HepG2 (cell line): ENCODE data around the gene GZF1. TPM values are rescaled to one million over a fixed set of nuclear protein-coding genes. Genes with fewer than 3 reads are reported as not detected.
A peak's percentile ranks its signal among the peaks of the same experiment; 100 is the strongest.

ENCODE experiments used
- ATAD3A ChIP-seq: sonication (generic); formaldehyde crosslinking; IDR thresholded peaks from 2 replicates; pipeline ENCODE4 v1.4.0; 2020; ENCODE audit warnings: missing genetic modification reagents
- CREM ChIP-seq, 2 experiments: sonication (generic) in 1 of 2; formaldehyde crosslinking in 1 of 2; IDR thresholded peaks; 2 replicates each; pipeline versions ENCODE4 v1.4.0 to v1.6.1; 2016 to 2020; ENCODE audit warnings: antibody characterized with exemption in 1 of 2, mild to moderate bottlenecking in 1 of 2, missing genetic modification reagents in 1 of 2
- EEA1 ChIP-seq: sonication (generic); formaldehyde crosslinking; IDR thresholded peaks from 2 replicates; pipeline ENCODE4 v1.5.1; 2020; ENCODE audit warnings: mild to moderate bottlenecking, missing genetic modification reagents, borderline replicate concordance
- GATAD2A ChIP-seq: IDR thresholded peaks from 2 replicates; pipeline ENCODE4 v1.6.1; 2016
- HDAC1 ChIP-seq: sonication (generic); formaldehyde crosslinking; IDR thresholded peaks from 2 replicates; pipeline ENCODE4 v1.5.1; 2020; ENCODE audit warnings: mild to moderate bottlenecking, missing genetic modification reagents
- HMG20A ChIP-seq: IDR thresholded peaks from 2 replicates; pipeline ENCODE4 v1.6.1; 2016; ENCODE audit warnings: borderline replicate concordance
- KAT7 ChIP-seq: IDR thresholded peaks from 2 replicates; pipeline ENCODE4 v1.6.1; 2018; ENCODE audit warnings: borderline replicate concordance, missing compliant biosample characterization
- KLF11 ChIP-seq: IDR thresholded peaks from 2 replicates; pipeline ENCODE4 v1.6.1; 2016; ENCODE audit warnings: missing compliant biosample characterization
- KMT2B ChIP-seq: IDR thresholded peaks from 2 replicates; pipeline ENCODE4 v1.6.1; 2016; ENCODE audit warnings: missing genetic modification reagents, missing compliant biosample characterization
- MAFF ChIP-seq: IDR thresholded peaks from 2 replicates; pipeline ENCODE4 v1.6.1; 2011; ENCODE audit warnings: low read depth, low read length, improper control_type of control experiment
- MYPOP ChIP-seq: sonication (generic); formaldehyde crosslinking; IDR thresholded peaks from 2 replicates; pipeline ENCODE4 v1.8.1; 2023; ENCODE audit warnings: mild to moderate bottlenecking, moderate library complexity, missing genetic modification reagents
- NR2F2 ChIP-seq: IDR thresholded peaks from 2 replicates; pipeline ENCODE4 v1.6.1; 2012; ENCODE audit warnings: low read depth, inconsistent platforms, borderline replicate concordance
- ONECUT2 ChIP-seq: sonication (generic); formaldehyde crosslinking; IDR thresholded peaks from 2 replicates; pipeline ENCODE4 v1.4.0; 2020; ENCODE audit warnings: missing genetic modification reagents
- REPIN1 ChIP-seq: sonication (generic); formaldehyde crosslinking; IDR thresholded peaks from 2 replicates; pipeline ENCODE4 v1.8.0; 2022; ENCODE audit warnings: missing genetic modification reagents, low read depth, mild to moderate bottlenecking, borderline replicate concordance
- RXRA ChIP-seq: sonication (generic); formaldehyde crosslinking; IDR thresholded peaks from 2 replicates; pipeline ENCODE4 v1.5.1; 2020; ENCODE audit warnings: missing genetic modification reagents
- TBX3 ChIP-seq: fragments of 450-650 bp; IDR thresholded peaks from 2 replicates; pipeline ENCODE4 v1.6.1; 2017; ENCODE audit warnings: antibody characterized with exemption, mild to moderate bottlenecking, inconsistent platforms, borderline replicate concordance
- ZNF124 ChIP-seq: sonication (generic); formaldehyde crosslinking; IDR thresholded peaks from 2 replicates; pipeline ENCODE4 v1.4.0; 2020; ENCODE audit warnings: missing genetic modification reagents
- ZNF256 ChIP-seq: sonication (generic); formaldehyde crosslinking; conservative IDR thresholded peaks from 2 replicates; pipeline ENCODE4 v1.4.0; 2020; ENCODE audit warnings: missing genetic modification reagents
- ZNF557 ChIP-seq: sonication (generic); formaldehyde crosslinking; IDR thresholded peaks from 2 replicates; pipeline ENCODE4 v1.4.0; 2020; ENCODE audit warnings: missing genetic modification reagents
- ZNF629 ChIP-seq: sonication (generic); formaldehyde crosslinking; conservative IDR thresholded peaks from 2 replicates; pipeline ENCODE4 v1.5.0; 2020; ENCODE audit warnings: missing genetic modification reagents
- ZNF644 ChIP-seq: IDR thresholded peaks from 2 replicates; pipeline ENCODE4 v1.6.1; 2016; ENCODE audit warnings: low read depth
- ZNF737 ChIP-seq: sonication (generic); formaldehyde crosslinking; IDR thresholded peaks from 2 replicates; pipeline ENCODE4 v1.5.0; 2020; ENCODE audit warnings: missing genetic modification reagents, mild to moderate bottlenecking, borderline replicate concordance
- polyA plus RNA-seq, 8 experiments: library from polyadenylated mRNA; depleted of rRNA in 3 of 8; stranded (reverse) in 7 of 8; unstranded in 1 of 8; fragments of >200 nt; fragmentation: Illumina TruSeq in 4 of 8; extraction: Trizol in 4 of 8; gene quantifications; 2 replicates each; pipeline versions ENCODE4 v1.2.1 to v1.2.3, GENCODE V29; 2011 to 2016; ENCODE audit warnings: low read depth in 4 of 8, missing spikeins in 1 of 8, mixed read lengths in 1 of 8; ENCODE audit not compliant: insufficient read depth in 1 of 8
- total RNA-seq, 5 experiments: library from RNA; depleted of rRNA; stranded (reverse); fragments of >200 nt; fragmentation: Illumina TruSeq; extraction: Trizol; gene quantifications; 2 replicates each; pipeline ENCODE4 v1.2.3, GENCODE V29; 2016; ENCODE audit warnings: low read depth in 1 of 5
- TF ChIP-seq, protein P1 (sequence below): sonication (generic); IDR thresholded peaks from 2 replicates; pipeline ENCODE4 v1.6.1; 2016; ENCODE audit warnings: low read depth, borderline replicate concordance
- TF ChIP-seq, protein P2 (sequence below): sonication (generic); formaldehyde crosslinking; IDR thresholded peaks from 2 replicates; pipeline ENCODE4 v1.5.1; 2020; ENCODE audit warnings: missing genetic modification reagents, mild to moderate bottlenecking, borderline replicate concordance
- TF ChIP-seq, protein P3 (sequence below): sonication (generic); formaldehyde crosslinking; IDR thresholded peaks from 2 replicates; pipeline ENCODE4 v1.8.0; 2022; ENCODE audit warnings: low read depth, missing genetic modification reagents
- TF ChIP-seq, protein P4 (sequence below): sonication (generic); formaldehyde crosslinking; IDR thresholded peaks from 2 replicates; pipeline ENCODE4 v1.4.0; 2020; ENCODE audit warnings: mild to moderate bottlenecking, missing genetic modification reagents

GZF1 gene
- total and polyA plus RNA-seq, 2 of the 13 experiments (the other 11 are each of a cell fraction or from before 2014, with no cell fraction given): 16.9 to 26.0 TPM

GRCh38 chr20:23420943-23421931, 59.3 kb downstream of the GZF1 start, which contains the start of gene NAPB (continued):
- no peak for TF ChIP-seq ZNF644
- TF ChIP-seq ZNF124 (CRISPR knock-in tag): 0 out of 2 replicates have a peak, but pooled peaks have one; percentile 80
- TF ChIP-seq ZNF737: peak; percentile 93; the same call in 1 of the 2 replicates
- peak; percentile 77; the same call in 1 of the 2 replicates for TF ChIP-seq KMT2B (CRISPR knock-in tag)
- peak; percentile 89; the same call in 1 of the 2 replicates for TF ChIP-seq EEA1 (CRISPR knock-in tag)
- peak; percentile 36; the same call in 1 of the 2 replicates for TF ChIP-seq HMG20A (CRISPR knock-in tag)
- TF ChIP-seq, protein P1, sequence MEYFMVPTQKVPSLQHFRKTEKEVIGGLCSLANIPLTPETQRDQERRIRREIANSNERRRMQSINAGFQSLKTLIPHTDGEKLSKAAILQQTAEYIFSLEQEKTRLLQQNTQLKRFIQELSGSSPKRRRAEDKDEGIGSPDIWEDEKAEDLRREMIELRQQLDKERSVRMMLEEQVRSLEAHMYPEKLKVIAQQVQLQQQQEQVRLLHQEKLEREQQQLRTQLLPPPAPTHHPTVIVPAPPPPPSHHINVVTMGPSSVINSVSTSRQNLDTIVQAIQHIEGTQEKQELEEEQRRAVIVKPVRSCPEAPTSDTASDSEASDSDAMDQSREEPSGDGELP: peak; percentile 83; the same call in 1 of the 2 replicates
- no peak for TF ChIP-seq MAFF
- peak; percentile 97 for TF ChIP-seq REPIN1 (CRISPR knock-in tag)
- no peak for TF ChIP-seq NR2F2
- no peak for TF ChIP-seq TBX3
- no peak for TF ChIP-seq ONECUT2 (CRISPR knock-in tag)
- peak; percentile 85; the same call in 1 of the 2 replicates for TF ChIP-seq ZNF557 (CRISPR knock-in tag)
- TF ChIP-seq CREM (IDR thresholded peaks at IDR 0.05): peak; percentile 85
- no peak for TF ChIP-seq CREM (CRISPR knock-in tag; IDR thresholded peaks at IDR 0.05)
- TF ChIP-seq GATAD2A (CRISPR knock-in tag): peak; percentile 54
- TF ChIP-seq, protein P2, sequence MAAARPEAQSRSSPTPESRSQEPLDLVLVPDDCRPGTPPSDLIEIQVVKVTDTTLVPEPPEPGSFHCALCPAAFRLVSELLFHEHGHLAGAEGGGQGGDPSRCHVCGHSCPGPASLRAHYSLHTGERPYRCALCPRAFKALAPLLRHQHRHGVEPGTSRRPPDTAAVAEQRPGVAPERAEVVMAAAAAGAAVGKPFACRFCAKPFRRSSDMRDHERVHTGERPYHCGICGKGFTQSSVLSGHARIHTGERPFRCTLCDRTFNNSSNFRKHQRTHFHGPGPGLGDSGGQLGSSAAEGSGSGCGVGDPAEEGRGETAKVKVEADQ (CRISPR knock-in tag): peak; percentile 67; the same call in 1 of the 2 replicates
- TF ChIP-seq ZNF629 (CRISPR knock-in tag): peak; percentile 16
- no peak for TF ChIP-seq ZNF256 (CRISPR knock-in tag)
- TF ChIP-seq, protein P3, sequence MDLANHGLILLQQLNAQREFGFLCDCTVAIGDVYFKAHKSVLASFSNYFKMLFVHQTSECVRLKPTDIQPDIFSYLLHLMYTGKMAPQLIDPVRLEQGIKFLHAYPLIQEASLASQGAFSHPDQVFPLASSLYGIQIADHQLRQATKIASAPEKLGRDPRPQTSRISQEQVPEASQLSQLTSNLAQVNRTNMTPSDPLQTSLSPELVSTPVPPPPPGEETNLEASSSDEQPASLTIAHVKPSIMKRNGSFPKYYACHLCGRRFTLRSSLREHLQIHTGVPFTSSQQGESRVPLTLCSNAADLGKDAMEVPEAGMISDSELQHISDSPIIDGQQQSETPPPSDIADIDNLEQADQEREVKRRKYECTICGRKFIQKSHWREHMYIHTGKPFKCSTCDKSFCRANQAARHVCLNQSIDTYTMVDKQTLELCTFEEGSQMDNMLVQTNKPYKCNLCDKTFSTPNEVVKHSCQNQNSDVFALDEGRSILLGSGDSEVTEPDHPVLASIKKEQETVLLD: no peak
- no peak for TF ChIP-seq ATAD3A
- TF ChIP-seq KAT7 (CRISPR knock-in tag): peak; percentile 96
- TF ChIP-seq KLF11 (CRISPR knock-in tag): no peak
- peak; percentile 88 for TF ChIP-seq HDAC1 (CRISPR knock-in tag)
- TF ChIP-seq RXRA (CRISPR knock-in tag): peak; percentile 86; the same call in 1 of the 2 replicates
- TF ChIP-seq, protein P4, sequence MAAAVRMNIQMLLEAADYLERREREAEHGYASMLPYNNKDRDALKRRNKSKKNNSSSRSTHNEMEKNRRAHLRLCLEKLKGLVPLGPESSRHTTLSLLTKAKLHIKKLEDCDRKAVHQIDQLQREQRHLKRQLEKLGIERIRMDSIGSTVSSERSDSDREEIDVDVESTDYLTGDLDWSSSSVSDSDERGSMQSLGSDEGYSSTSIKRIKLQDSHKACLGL (CRISPR knock-in tag): peak; percentile 70; the same call in 1 of the 2 replicates
- peak; percentile 69 for TF ChIP-seq MYPOP (CRISPR knock-in tag)
